8988T (cell line): Measurements from ENCODE around the gene HAO2.
"Not testable (repeated sequence)": the region's sequence is repeated elsewhere in the genome, so short reads cannot be mapped to it uniquely, and the experiment has no call there.

Source experiments
- DNase-seq: peaks from one replicate; pipeline ENCODE4 v3.0.0; 2011

Gene HAO2

DNA sequence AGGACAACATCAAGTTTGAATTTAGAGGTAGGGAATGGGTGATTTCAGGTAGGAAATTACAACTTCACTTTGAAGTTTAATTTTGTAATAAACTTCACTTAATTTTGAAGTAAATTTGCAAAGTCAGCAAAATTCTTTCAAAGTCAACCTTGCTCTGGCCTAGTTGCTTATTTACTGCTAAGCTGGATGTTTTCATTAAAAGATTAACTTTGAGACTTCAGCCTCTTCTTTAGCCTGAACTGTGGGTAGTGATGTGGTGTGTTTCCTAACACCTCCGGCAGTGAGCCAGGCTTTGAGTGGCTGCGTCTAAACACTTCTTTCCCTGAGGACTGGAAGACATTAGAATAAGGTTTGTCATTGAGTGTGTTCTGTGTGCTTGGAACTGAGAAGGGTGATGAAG, at the start of gene HAO2:
Gene HAO2 (plus strand): TSS at position 232 of the 400 bp plus-strand sequence. CDS start 12,301 bp downstream, outside the sequence.
- DNase-seq: no peak

DNA sequence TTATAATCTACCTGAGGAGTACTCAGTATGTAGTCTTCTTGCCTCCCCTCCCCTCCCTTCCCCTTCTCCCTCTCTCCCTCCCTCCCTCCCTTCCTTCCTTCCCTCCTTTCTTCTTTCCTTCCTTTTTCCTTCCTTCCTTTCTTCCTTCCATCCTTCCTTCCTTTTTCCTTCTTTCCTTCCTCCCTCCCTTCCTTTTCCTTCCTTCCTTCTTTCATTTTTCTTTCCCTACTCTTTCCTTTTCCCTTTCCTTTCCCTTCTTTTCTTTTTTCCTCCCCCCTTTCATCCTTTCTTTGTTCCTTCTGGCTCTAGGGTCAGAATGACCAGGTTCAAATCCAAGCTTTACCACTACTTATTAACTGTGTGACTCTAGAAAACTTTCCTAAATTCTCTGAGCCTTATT, 48.5 kb upstream of the HAO2 start:
- no peak for DNase-seq

DNA sequence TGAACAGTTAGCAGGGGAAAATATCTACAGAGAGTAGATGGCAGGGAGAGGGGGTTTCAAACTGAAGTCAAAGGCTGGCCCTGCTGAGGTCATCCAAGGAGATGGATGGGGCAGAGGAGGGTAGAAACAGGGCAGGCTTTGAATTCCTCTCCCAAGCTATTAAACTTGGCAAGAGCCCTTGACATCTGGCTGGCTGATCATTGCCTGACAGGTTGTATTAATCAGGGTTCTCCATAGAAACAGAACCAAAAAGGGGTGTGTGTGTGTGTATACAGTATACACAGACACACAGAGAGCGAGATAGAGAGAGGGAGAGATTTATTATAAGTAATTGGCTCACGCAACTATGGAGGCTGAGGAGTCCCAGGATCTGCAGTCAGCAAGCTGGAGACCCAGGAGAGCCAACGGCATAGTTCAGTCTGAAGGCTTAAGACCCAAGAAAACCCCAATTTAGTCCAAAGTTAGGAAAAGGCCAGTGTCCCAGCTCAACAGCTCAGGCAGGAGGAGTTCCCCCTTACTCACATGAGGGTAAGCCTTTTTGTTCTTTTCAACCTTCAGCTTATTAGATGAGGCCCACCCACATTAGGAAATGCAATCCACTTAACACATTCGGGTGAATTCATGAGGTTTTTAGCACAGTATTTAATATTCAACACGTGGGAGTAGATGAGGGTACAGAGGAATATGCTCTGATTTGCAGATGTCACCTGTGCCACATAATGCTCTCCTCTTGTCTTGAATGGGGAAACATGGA, 46.7 kb upstream of the HAO2 start:
- DNase-seq: no peak

DNA sequence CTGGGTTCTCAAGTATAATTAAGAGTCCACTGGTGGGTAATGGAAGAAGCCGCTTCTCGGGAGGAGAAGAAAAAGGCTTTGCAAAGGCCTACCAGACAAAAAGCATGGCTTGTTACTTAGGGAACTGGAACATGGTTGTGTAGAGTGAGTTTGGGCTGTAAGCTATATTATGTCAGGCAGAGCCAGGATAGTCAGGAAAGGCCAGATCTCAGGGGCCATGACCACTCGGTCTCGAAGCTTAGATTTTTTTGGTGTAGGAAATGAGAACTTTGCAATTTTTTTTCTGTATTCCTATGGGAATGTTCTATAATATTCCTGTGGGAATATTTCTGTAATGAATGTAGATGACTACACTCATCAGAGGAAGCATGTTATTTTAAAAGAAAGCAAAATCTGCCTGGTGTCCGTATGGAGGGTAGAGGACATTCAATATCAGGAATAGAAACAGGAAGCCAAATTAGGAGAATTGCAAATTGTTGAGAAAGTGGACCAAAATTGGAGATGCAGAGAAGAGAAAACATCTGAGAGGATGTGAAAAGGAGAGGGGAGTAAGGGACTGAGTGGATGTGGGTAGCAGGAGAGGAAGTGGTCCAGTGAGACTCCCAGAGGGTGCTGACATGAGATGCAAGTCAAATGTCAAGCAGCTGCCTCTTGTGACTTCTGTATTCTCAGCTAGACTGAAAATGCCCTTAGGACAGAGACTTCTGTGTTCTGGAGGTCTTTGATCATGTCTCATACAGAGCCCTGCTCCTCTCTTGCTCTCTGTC, 45.2 kb upstream of the HAO2 start:
- no peak for DNase-seq

DNA sequence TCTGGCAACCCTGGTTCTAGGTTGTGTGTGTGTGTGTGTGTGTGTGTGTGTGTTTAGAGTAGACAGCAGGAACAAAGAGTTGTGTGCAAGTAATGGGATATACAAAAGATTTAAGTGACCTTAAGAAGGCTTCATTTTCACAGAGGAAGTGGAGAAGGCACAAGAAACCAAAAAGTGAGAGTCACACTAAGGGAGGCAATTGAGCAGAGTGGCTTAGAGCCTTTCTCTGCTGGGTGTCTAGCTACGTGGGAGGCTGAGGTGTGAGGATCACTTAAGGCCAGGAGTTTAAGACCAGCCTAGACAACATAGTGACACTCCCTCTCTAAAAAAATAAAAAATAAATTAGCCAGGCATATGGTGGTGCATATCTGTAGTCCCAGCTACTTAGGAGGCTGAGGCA, 44.4 kb upstream of the HAO2 start:
- DNase-seq: no peak

DNA sequence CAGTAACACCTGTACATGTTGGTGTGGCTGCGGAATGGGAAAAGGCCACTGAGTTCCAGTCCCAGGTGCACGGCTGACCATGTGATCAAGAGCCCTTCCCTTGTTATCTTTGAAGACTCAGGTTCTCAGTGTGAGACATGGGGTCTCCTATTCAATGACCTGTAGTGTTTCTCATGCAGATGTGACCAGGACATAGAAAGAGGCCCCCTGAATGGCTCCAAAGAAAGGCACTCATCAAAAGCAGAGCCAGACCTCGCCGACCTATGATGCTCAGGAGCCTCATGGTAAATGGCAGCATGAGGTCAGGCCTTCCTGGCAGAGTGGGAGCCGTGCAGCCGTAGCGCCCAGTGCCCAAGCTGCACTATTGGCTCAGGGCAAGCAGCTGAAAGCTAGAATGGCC, 42.3 kb upstream of the HAO2 start:
- DNase-seq: no peak

DNA sequence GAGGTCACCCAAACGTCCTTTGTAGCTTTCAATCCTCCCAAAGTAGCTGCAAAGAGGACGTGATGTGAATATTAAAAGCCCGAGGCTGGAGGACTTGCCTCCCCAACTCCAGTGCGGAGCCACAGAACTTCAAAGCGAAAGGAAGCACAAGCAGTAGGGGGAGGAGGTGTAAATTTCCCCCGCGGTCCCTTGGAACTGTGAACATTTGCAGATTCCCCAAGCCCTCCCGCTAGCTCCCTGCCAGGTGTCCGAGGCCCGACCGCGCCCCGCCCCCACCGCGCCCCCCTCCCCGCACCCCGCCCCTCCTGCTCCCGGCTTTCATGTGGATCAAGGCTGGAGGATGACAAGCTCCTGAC, 41.5 kb upstream of the HAO2 start:
- DNase-seq: no peak

DNA sequence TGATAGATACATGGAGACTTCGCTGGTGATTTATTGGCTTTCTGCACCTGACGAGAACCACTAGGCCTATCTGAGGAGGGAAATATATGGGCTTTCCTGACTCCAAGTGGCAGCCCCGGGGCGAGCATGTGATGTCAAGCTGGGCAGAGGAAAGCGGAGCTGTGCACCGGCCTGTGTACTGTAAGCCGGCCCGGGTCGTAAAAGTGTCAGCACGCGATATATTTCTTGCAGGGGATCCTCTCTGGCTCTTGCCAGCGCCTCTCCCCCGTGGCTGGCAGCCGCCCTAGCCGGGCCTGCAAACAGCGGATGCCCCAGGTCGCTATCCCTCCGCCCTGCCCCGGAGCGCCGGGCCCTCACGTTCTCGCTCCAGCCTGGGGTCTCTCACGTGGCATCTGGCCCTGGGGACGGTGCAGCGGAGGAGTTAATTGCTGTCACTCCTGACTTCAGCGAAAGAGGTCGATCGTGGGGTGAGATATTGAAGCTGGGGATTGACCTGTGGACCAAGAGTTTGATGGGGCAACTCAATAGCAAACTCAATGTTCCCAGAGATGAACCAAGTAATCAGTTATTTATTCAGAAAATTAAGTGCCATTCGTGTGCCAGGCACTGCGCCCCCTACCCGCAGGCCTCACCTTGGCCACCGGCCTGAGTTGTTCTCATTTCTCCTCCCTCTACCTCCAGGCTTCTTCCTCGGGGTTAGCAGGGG, 41.0 kb upstream of the HAO2 start:
- DNase-seq: no peak

DNA sequence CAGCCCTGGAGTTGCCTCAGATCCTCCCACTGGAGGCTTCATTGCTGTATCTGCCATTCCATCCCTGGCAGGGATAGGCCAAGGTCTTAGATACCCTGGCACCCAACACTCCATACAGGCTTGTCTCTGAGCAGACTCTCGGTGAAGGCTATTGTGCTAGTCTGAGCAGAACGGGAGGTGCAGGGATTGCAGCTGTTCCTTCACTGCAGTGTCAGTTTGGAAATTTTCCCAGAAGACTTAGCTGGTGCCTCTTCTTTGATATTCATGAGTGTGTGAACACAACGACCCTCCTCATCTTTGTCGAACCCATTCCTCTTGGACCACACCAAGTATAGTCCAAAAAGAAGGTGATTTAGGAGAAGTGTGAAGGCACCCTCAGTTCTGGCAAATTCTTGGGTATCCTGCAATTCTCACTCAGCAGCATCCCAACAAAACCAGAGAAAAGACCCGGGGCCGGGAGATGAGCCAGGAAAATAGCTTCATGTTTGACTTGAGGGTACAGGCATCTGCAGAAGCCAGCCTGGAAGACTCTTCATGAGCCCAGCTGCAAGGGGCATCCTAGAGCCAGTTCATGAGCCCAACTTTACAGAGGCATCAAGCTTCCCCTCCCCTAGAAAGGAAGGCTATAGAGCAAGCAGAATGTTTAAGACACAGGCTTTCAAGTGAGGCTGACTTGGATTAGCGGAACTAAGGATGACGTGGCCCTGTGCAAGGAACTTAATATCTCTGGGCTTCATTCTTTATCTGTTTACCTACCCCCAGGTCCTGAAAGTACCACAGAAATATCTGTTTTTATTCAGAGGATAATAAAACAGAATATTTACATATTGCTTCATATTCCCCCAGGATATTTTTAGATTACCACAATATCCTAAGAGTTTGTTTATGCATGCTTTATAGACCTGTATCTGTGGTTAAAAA, 38.8 kb upstream of the HAO2 start:
- no peak for DNase-seq

DNA sequence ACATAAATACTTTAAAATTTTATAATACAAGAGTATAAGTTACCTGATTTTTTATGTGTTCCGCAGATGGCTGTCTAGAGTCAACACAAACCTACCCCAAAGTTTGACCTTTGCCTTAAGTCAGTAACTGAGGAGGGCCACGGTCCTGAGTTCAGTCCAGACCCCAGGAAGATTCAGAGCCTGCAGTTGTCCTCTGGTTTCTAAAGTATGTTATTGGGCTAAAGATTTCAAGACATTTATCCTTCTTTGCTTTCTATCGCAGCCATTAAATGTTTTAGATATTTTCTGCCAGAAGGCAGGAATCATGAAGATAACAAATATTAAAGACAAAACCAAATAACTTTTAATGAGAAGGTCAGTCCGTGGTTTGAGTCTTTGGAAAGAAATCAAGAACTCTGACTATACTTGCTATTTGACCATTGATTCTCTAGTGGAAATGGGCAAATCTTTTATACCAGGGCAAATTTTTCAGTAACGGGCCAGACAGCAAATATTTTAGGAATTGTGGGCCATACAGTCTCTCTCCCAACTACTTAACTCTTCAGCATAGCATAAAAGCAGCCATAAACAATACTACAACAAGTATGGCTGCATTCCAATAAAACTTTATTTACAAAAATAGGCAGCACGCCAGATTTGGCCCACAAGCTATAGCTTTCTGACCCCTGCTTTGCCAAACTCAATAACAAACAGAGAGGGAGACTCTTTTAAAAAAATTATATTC, 38.0 kb upstream of the HAO2 start:
- no peak for DNase-seq

DNA sequence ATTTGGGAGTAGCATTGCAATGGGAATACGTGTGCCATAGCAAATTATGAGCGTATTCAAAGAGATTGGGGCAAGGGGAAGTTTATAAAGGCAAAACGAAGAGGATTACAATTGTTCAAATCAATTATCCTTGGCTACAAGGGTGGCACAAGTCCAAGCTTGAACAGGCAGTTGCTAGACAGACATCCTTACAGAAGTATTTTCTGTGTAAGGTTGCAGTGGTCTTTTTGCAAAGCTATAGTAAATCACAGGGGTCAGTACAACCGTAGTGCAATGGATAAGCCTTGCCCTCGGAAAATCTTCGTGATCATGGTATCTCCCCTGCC, 37.4 kb upstream of the HAO2 start:
- no peak for DNase-seq

DNA sequence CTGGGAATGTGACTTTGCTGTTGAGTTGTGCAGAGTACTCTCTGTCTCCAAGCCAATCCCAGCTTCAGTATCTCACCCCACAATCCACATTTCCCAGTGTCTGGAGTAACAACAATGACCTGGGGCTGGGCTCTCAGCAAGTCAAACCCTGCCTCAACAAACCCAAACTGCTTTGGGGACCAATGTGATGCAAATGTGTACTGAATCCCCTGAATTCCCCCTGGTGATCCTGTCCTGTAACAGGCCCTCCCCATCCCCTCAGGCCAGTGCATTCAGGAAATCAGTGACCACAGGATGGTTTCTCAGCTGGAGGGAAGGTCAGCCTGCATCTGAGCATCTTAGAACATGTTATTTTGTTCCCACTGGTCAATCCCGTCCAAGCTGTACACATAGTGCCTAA, 36.7 kb upstream of the HAO2 start:
- no peak for DNase-seq

DNA sequence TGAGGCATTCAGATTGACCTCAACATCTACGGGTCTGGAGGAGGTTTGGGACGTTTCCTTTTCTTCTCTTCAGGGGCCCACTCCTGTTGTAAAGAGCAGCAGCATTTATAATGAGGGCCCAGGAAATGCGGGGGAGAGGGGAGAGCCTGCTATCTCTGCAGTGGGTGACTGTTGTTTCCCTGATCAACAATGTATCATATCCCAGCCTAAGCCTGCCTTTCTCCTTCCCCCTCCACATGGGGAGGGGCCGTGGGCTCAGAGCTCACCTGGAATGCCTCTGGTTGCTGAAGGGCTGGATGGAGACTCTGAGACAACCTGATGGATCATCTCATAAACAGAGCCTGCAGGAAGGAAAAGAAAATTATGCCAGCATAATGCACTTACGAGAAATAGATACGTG, 36.0 kb upstream of the HAO2 start:
- no peak for DNase-seq

DNA sequence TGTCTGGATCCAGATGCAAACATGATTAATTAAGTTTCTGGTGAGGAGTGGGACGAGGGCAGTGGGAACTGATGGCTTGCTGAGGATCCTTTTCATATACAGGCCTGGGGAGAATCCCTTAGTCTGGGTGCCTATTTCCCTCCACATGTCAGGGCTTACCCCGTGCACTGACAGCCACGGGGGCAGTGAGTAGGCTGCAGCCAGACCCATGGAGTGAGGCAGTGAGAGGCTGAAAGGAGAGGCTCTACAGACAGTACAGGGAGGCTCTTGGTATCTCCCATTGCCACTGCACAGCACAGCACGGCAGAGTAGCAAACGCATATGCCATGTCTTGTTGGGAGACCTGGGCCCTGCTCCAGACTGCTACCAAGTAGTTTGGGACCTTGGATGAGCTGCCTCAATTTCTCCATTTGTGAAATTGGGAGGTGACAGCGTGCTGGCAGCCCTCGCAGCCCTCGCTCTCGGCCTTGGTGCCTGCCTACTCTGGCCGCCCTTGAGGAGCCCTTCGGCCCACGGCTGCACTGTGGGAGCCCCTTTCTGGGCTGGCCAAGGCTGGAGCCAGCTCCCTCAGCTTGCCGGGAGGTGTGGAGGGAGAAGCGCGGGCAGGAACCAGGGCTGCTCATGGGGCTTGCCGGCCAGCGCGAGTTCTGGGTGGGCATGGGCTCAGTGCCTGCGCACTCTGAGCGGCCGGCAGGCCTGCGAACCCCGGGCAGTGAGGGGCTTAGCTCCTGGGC, 35.3 kb upstream of the HAO2 start:
- DNase-seq: no peak

DNA sequence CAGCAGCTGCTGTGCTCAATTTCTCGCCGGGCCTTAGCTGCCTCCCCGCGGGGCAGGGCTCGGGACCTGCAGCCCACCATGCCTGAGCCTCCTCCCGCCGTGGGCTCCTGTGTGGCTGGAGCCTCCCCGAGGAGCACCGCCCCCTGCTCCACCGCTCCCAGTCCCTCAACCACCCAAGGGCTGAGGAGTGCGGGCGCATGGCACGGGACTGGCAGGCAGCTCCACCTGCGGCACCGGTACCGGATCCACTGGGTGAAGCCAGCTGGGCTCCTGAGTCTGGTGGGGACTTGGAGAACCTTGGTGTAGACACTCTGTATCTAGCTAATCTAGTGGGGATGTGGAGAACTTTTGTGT, 34.7 kb upstream of the HAO2 start:
- DNase-seq: not testable (repeated sequence)

DNA sequence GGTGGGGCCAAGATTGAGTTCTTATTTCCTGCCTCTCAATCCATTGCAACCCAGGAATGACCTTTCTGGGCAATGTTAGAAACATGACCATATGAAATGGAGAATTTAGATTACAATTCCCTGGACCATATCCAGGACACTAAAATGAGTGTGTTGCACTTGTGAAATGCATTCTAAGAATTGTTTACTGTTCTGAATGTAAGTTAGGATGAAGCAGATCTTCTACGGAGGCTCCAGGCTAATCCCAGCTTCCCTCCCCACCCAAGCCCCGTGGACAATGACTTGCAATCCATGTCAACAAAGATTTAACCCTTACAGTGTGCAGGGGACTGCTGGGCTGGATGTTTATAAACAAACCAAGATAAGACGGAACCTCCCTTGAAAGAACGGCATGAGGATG, 31.7 kb upstream of the HAO2 start:
- DNase-seq: no peak

DNA sequence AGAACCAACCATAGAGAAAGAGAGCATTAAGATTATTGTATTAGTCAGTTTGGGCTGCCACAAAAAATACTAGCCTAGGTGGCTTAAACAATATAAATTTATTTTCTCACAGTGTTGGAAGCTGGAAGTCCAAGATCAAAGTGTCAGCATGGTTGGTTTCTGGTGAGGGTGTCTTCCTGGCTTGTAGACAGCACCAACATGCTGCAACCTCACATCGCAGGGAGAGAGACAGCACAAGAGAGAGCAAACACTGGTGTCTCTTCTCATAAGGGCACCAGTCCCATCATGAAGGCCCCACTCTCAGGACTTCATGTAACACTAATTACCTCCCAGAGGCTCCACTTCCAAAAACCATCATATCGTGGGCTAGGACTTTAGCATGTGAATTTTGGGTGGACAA, 30.6 kb upstream of the HAO2 start:
- no peak for DNase-seq

DNA sequence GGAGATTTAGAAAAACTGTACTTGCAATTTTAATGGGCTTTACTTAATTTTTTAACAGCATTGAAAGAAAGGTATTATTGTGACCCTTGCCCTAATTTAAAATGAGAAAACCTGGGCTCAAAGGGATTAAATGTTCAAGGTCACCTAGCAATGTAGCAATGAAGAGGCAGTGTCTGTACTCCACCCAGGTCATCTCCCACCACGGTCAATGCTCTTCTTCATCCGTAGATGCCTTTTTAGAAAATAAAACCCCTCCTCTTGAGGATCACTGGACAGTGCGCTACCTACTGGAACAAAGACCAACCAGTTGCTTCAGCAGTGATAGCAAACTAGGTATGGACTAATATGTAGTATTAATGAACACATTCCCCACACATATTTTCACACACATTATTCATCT, 29.8 kb upstream of the HAO2 start:
- no peak for DNase-seq

DNA sequence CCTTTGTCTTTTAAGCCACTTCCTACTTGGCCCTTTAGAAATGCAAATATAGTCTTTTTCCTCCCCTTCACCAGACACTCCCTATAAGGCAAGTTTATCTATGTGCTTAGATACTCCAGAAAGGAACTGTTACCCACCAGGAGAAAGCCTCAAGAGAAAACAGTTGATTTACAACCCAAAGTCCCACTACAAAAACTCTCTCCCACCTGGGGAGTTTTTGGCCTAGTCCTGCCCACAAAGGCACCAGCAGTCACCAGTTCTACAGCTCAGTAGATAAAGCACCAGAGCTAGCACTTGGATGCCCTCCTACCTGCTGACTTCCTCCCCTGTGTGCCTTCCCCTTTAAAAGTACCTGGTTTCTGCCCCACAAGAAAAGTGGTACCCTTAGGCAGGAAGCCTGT, 27.7 kb upstream of the HAO2 start:
- no peak for DNase-seq

DNA sequence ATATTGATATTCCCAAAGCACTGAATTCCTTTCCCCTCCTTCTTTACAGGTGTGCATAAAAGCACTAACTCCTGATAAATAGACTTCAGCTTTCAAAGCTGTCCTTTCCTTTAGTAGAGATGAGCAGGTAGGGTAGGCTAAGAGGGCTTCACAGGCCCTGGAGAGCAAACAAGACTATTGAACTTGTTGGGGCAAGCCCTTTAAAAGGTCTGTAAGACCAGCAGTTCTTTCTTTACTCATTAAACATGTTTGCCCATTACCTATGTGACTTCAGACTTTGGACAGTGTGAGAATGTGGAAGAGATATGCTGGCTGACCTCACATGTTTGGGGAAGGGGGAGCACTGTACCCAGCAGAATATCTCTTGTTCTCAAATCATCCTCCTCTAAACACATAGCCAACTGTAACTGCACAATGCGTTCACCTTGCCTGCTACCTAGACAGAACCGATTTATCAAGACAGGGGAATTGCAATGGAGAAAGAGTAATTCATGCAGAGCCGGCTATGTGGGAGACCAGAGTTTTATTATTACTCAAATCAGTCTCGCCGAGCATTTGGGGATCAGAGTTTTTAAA, 27.1 kb upstream of the HAO2 start:
- no peak for DNase-seq

DNA sequence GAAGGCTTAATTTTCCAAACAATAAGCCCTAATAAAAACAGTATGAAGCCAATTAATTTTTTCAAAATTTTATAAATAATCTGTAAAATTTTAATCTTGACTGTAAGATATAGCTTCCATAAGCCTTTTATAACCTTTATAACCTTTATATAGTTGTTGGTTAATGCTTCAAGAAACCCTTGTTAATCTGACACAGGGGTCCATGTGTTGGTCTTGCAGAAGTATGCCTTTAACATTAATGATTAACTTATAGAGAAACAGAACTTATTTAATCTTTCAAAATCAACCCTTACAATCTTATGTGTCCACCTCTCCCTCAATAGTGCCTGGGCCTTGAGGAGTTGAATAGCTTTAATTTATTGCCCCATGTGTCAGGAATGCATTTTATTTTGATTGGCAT, 23.2 kb upstream of the HAO2 start:
- DNase-seq: no peak
